OCI-LY7 (cell line): ENCODE results near the gene RFX3.

ENCODE experiments used
- EZH2phosphoT487 ChIP-seq: fragments of 200-600 bp; sonication (generic); IDR thresholded peaks from 2 replicates; pipeline ENCODE4 v1.6.1; 2018; ENCODE audit warnings: low read depth, borderline replicate concordance, mild to moderate bottlenecking, mixed run types, antibody characterized with exemption, low read length, moderate library complexity, mixed read lengths
- TF ChIP-seq, protein P1 (sequence below): fragments of 200-600 bp; sonication (generic); conservative IDR thresholded peaks from 2 replicates; pipeline ENCODE4 v1.5.1; 2014; ENCODE audit warnings: mild to moderate bottlenecking, antibody characterized with exemption, low read length, moderate library complexity, mixed read lengths

DNA sequence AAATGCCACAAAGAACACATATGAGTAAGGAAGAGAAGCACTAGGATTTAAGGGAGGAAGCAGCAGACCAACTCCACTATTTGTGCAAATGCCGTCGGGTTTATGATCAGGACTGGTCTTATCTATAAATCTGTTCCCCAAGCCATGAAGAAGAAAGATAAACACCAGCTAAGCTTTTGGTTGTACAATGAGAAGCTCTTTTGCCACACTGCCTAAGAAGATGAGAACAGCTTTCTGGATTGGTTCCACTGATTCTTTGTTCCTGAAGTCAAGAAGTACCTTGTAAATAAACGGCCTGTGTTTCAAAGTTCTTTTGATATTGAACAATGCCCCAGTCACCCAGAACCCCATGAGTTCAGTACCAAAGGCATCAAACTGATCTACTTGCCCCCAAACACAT, 93.9 kb downstream of the RFX3 start:
- TF ChIP-seq, protein P1, sequence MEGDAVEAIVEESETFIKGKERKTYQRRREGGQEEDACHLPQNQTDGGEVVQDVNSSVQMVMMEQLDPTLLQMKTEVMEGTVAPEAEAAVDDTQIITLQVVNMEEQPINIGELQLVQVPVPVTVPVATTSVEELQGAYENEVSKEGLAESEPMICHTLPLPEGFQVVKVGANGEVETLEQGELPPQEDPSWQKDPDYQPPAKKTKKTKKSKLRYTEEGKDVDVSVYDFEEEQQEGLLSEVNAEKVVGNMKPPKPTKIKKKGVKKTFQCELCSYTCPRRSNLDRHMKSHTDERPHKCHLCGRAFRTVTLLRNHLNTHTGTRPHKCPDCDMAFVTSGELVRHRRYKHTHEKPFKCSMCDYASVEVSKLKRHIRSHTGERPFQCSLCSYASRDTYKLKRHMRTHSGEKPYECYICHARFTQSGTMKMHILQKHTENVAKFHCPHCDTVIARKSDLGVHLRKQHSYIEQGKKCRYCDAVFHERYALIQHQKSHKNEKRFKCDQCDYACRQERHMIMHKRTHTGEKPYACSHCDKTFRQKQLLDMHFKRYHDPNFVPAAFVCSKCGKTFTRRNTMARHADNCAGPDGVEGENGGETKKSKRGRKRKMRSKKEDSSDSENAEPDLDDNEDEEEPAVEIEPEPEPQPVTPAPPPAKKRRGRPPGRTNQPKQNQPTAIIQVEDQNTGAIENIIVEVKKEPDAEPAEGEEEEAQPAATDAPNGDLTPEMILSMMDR, result no peak
- TF ChIP-seq EZH2phosphoT487, result no peak
